Renal pelvis (tissue), 4 donors: Measurements from ENCODE around the gene SOX18. TPM values are rescaled to one million over a fixed set of nuclear protein-coding genes. Genes with fewer than 3 reads are reported as not detected.

ENCODE experiments used
- DNase-seq: peaks from one replicate; pipeline ENCODE4 v3.0.0-alpha.2; 2013
- polyA plus RNA-seq, 3 donors: library from polyadenylated mRNA; unstranded; fragments of 120-200 nt; gene quantifications; one replicate each; pipeline ENCODE4 v1.2.1, GENCODE V29; 2013; ENCODE audit not compliant: insufficient read length in 3 of 3

Gene SOX18
- polyA plus RNA-seq, 3 donors, result 8.0 to 14.1 (median 13.0) TPM

GRCh38 chr20:64055396-64055892 lies 6.0 kb upstream of the SOX18 start:
- DNase-seq, result no peak

DNA sequence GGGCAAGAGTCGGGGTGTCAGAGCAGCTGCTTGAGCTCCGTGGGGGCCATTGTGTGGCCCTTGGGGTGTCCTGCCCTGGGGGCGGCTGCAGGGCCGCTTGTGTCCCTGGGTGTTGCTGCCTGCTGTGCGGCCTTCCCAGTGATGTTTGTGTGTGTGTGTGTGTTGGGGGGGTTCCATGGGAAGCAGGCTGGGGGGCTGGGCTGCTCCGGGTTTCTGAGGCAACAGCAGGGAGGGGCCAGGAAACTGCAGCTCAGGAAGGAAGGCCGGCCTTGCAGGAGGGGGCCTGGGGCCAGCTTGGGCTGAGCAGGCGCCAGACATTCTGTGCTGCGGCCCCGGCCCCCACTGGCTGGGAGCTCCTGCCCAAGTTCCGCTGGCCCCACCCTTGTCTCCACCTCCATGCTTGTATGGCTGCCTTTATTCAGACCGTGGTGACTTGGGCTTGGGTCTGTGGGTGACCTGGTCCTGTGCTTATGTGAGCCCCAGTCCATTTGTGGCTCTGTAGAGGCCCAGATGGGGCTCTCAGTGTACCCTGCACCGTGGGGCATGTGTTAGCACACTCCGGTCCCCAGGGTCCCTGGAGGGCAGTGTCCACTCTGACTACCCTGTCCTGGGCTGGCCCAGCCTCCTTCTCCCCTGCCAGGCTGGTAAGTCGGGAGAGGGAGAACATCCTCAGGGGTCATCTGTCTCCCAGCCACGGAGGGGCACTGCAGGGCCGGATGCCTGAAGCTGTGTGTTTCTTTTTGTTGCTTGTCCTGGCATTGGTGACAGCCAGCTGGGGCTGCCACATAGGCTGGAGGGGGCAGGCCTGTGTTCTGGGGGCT lies 4.6 kb upstream of the SOX18 start:
- no peak for DNase-seq

- DNase-seq, result no peak
Measured at GRCh38 chr20:64052987-64053840, 3.8 kb upstream of the SOX18 start.

DNA sequence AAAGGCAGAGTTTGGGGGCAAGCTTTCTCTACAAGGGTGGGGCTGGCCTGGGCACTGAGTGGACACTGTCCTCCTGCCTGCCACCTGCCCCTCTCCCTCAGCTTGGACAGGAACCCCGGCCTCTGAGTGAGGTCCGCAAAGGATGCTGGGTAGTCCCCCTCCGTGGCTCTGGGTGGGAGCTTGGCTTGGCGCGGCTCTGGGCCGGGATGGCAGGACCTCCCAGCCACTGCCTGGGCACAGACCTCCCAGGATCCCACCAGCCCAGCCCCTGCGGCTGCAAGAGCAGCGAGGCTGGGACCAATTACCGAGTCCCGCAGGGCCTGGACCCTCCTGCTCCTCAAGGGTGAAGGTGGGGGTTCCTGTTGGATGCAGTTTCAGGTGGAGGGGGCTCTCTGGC lies 2.9 kb upstream of the SOX18 start:
- DNase-seq, result no peak

- no peak for DNase-seq
Measured at GRCh38 chr20:64051561-64052325, 2.3 kb upstream of the SOX18 start.

DNA sequence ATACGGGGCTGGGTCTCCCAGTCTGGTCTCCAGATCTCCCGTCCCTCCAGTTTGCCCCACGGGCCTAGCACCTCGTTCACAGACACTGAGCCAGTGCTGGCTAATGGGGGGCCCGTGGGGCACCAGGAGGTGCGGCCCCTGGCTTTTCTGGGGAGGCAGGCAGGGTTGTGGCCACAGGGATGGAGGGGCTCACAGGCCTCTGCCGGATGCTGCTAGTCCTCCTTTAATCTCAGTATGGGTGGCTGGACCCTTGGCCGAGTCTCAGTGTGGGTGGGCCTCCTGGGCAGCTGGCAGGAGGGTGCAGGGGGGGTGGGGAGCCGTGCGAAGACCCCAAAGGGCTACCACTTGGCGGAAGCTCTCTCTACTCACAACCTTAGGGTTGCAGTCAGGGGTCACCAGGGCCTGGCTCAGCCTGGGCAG lies 1.6 kb upstream of the SOX18 start:
- no peak for DNase-seq

GRCh38 chr20:64050261-64051032 lies 1.0 kb upstream of the SOX18 start:
- DNase-seq, result no peak

DNA sequence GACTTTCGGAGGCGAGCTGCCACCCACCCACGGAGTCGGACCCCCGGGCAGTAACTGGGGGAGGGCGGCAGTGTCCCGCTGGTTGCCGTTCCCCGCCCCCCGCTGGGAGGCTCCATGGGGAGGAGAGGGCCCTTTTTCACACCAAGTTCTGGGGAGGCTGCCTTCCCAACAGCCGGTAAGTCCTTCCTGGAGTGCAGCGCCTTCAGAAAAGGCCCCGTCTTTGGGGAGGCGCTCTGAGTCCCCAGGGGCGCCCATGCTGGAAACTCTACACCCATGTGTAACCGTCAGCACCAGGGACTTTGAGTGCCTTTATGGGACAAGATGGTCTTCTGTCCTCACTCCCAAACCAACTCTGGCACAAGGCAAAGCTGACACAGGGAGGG lies 430 bp upstream of the SOX18 start:
- DNase-seq, result no peak

DNA sequence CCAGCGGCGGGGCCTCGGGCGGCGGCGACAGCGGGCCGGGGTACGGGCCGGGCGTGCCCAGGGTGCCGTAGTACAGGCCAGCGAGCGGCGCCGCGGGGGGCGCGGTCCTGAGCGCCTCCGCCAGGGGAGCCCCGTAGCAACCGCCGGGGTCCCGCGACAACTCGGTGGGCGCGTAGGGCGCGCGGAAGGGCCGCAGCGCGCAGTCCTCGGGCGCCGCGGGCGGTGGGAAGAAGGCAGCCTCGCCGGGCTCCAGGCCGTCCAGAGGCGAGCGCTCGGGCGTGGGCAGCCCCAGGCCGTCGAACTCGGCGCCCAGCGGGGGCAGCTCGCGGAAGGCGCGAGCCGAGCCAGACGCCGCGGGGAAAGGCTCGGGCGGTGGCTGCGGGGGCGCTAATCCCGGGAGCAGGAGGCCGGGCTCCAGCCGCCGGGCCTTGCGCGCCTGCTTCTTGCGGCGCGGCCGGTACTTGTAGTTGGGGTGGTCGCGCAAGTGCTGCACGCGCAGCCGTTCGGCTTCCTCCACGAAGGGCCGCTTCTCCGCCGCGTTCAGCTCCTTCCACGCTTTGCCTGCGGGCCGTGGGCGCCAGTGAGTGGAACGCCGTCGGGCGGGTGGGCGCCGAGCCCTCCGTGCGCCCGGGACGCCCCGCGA lies 916 bp downstream of the SOX18 start:
- no peak for DNase-seq

DNA sequence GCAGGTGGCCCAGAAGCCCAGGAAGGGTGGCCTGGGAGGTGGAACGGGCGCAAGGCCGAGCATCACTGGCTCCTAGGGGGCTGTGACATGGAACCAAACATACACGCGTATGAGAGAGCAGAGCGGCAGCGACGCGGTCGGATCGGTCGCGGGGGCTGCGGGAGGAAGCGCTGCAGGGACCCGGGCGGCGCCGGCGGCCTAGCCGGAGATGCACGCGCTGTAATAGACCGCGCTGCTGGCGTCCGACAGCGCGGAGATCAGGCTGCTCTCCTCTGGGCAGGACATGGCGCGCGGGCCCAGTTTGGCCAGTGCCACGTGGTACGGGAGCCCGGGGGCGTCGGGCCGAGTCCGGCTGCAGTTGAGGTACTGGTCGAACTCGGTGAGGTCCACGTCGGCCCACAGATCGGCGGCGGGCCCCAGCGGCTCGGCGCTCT lies 1.5 kb downstream of the SOX18 start:
- no peak for DNase-seq

- no peak for DNase-seq
Measured at GRCh38 chr20:64047046-64047389, 2.4 kb downstream of the SOX18 start.

DNA sequence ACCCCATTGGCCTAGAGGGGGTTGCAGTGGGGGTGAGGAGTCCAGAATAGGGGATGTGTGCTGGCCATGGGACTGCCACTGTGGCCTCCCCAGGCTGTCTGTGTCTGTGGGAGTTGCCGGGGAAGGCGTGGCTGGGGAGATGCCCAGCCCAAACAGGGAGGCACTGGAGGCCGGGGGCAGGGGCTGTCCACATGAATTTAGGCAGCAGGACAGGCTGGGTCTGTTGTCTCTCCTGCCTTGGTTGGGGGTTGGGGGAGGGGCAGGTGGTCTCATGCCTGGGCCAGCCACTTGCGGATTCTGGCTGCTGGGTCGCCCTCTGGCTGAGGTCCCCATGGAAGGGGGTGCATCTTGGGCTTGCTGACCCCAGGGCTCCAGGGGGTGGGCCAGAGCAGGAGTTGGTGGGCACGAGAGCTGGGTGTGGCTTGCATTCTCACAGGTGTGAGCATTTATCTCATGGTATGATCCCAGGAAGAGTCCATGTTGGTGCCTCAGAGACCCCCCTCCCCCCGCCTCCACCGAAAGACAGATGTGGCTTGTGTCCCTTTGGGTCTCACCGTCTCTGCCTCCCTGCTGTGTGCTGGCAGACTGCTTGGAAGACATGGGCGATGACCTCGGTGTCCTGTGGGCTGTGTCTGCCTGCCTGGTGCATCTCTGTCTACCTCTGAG lies 4.0 kb downstream of the SOX18 start:
- no peak for DNase-seq

DNA sequence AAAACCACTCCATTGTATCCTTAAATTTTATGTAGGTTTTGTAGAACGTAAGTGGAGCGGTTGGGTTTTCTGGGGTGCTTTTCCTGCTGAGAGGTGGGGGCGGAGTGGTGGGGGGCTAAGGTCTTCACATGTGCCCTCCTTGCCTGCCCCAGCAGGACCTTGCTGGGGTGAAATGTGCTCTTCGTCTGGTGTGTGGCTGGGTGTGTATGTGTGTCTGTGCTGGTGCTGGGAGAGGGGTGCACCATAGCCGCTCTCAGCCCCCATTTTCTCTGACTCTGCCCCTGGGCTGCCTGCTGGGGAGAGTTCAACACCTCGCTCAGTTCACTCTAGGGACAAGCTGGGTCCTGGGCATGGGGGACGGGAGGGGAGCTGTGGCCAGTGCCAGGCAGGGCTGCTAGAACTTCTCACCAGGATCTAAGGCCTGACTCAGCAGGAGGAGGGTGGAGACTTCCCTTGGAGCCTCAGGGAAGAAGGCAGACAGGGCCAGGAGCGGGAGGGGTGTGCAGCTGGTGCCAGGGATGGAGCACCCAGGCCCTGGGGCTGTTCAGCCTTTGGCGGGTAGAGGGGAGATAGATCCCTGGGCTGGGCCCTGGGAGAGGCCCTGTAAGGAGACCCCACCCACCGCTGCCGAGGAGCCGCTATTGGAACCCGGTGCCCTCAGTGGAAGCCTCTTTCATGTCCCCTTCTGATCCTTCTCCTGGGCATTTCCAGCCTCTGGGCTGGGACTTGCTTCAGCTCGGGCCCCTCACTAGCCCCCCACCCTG lies 4.8 kb downstream of the SOX18 start:
- DNase-seq, result no peak

- no peak for DNase-seq
Measured at GRCh38 chr20:64043768-64044167, 5.7 kb downstream of the SOX18 start.

DNA sequence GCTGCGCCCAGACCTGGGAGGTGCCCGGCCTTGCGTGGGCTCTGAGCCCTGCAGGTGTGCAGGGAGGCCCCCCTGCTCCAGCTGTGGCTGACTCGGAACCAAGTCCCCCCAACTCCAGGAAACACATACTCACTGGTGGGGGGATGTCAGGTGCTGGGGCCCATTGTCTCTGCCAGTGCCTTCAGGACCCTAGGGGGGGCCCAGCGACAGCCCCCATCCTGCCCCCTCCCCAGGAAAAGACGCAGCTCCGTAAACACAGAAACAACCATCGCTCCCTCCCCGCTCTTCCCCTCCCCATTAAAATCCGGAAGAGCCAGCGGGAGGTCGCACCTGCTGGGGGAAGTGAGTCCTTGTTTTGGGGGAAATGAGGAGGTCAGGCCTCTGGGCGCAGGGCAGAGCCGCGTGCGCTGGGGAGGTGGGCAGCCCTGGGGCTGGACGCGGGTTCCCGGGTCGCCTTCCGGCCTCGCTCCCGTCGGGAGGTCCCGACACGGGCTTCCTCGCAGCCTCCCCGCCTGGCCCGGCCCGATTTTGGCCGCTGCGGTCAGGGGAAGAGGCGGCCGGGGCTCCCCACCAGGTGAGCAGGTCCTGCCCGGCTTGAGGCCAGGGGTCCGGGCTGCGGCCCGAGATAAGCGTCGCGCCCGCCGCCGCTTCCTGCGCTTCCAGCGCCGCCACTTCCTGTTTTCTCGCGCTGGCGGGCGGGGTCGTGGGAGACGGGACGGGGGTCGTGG lies 7.2 kb downstream of the SOX18 start:
- no peak for DNase-seq

GRCh38 chr20:64041781-64042053 lies 7.7 kb downstream of the SOX18 start:
- no peak for DNase-seq

DNA sequence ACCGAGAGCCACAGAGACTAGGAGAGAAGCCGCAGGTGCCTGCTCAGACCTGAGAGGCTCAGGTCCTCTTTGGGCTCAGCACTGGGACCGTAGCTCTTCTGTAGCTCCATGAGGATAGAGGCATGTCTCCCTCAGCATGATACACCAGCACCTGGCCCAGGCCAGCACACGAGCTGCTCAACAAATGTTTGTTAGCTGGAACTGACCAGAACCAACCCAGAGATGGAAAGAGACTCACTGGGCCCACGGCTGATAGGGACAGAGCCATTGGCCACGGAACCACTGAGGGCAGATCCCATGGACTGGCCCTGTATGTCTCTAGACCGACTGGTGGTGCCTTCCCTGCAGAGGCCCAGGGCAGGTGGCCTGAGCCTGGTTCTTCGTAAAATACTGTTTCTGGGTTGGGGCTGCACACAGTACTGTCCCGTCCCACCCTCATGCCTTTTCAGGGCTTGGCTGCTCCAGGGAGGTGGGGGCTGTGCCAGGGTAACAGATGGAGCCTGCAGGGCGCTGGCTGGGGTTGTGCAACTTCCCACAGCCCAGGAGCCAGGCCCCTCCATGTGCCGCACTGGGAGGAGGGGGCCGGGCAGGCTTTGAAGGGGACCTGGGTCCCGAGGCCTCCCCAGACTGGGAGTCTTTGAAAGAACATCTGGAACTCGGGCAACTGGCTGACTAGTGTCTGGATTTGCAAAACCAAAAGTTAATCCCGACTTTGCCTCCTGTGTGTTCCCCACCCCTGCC lies 8.2 kb downstream of the SOX18 start:
- no peak for DNase-seq
